HepG2 (cell line): ENCODE data around the gene ATG9A. TPM values are rescaled to one million over a fixed set of nuclear protein-coding genes. Genes with fewer than 3 reads are reported as not detected.
A peak's percentile ranks its signal among the peaks of the same experiment; 100 is the strongest.

Source experiments
- CAMTA2 ChIP-seq: sonication (generic); formaldehyde crosslinking; IDR thresholded peaks from 2 replicates; pipeline ENCODE4 v1.4.0; 2020; ENCODE audit warnings: mild to moderate bottlenecking, missing genetic modification reagents, borderline replicate concordance
- CENPT ChIP-seq: sonication (generic); formaldehyde crosslinking; IDR thresholded peaks from 2 replicates; pipeline ENCODE4 v1.8.0; 2022; ENCODE audit warnings: low read depth, mild to moderate bottlenecking, moderate library complexity, missing genetic modification reagents
- HCFC1 ChIP-seq: fragments of 150-350 bp; IDR thresholded peaks from 2 replicates; pipeline ENCODE4 v1.6.1; 2014; ENCODE audit warnings: low read depth, low read length
- IRF9 ChIP-seq: sonication (generic); formaldehyde crosslinking; IDR thresholded peaks from 2 replicates; pipeline ENCODE4 v1.8.0; 2022; ENCODE audit warnings: missing genetic modification reagents, mild to moderate bottlenecking, borderline replicate concordance
- LBX2 ChIP-seq: sonication (generic); formaldehyde crosslinking; IDR thresholded peaks from 2 replicates; pipeline ENCODE4 v1.5.0; 2020; ENCODE audit warnings: missing genetic modification reagents, mild to moderate bottlenecking, borderline replicate concordance
- MIXL1 ChIP-seq: IDR thresholded peaks from 2 replicates; pipeline ENCODE4 v1.6.1; 2016
- NCOA2 ChIP-seq: sonication (generic); formaldehyde crosslinking; IDR thresholded peaks from 2 replicates; pipeline ENCODE4 v1.8.0; 2022; ENCODE audit warnings: inconsistent platforms
- ONECUT2 ChIP-seq: sonication (generic); formaldehyde crosslinking; IDR thresholded peaks from 2 replicates; pipeline ENCODE4 v1.4.0; 2020; ENCODE audit warnings: missing genetic modification reagents
- POLR2G ChIP-seq: fragments of 200-400 bp; formaldehyde crosslinking; IDR thresholded peaks from 2 replicates; pipeline ENCODE4 v1.6.1; 2018; ENCODE audit warnings: mild to moderate bottlenecking, low read depth, low read length, moderate library complexity
- REST ChIP-seq, 2 experiments: IDR thresholded peaks; 2 replicates each; pipeline ENCODE4 v1.6.1; 2011 to 2012; ENCODE audit warnings: low read length in 2 of 2, borderline replicate concordance in 1 of 2, low read depth in 1 of 2, mild to moderate bottlenecking in 1 of 2, moderate library complexity in 1 of 2
- SMARCC2 ChIP-seq: fragments of 450-650 bp; IDR thresholded peaks from 2 replicates; pipeline ENCODE4 v1.6.1; 2017; ENCODE audit warnings: antibody characterized with exemption, mild to moderate bottlenecking
- SSRP1 ChIP-seq: IDR thresholded peaks from 2 replicates; pipeline ENCODE4 v1.6.1; 2016; ENCODE audit warnings: control low read depth
- TBL1XR1 ChIP-seq: fragments of 150-350 bp; IDR thresholded peaks from 2 replicates; pipeline ENCODE4 v1.6.1; 2014; ENCODE audit warnings: borderline replicate concordance, low read length; ENCODE audit not compliant: partially characterized antibody
- XBP1 ChIP-seq: sonication (generic); formaldehyde crosslinking; IDR thresholded peaks from 2 replicates; pipeline ENCODE4 v1.5.0; 2020; ENCODE audit warnings: missing genetic modification reagents
- ZNF572 ChIP-seq: sonication (generic); formaldehyde crosslinking; IDR thresholded peaks from 2 replicates; pipeline ENCODE4 v1.5.1; 2020; ENCODE audit warnings: mild to moderate bottlenecking, missing genetic modification reagents
- polyA plus RNA-seq, 8 experiments: library from polyadenylated mRNA; depleted of rRNA in 3 of 8; stranded (reverse) in 7 of 8; unstranded in 1 of 8; fragments of >200 nt; fragmentation: Illumina TruSeq in 4 of 8; extraction: Trizol in 4 of 8; gene quantifications; 2 replicates each; pipeline versions ENCODE4 v1.2.1 to v1.2.3, GENCODE V29; 2011 to 2016; ENCODE audit warnings: low read depth in 4 of 8, missing spikeins in 1 of 8, mixed read lengths in 1 of 8; ENCODE audit not compliant: insufficient read depth in 1 of 8
- total RNA-seq, 5 experiments: library from RNA; depleted of rRNA; stranded (reverse); fragments of >200 nt; fragmentation: Illumina TruSeq; extraction: Trizol; gene quantifications; 2 replicates each; pipeline ENCODE4 v1.2.3, GENCODE V29; 2016; ENCODE audit warnings: low read depth in 1 of 5
- TF ChIP-seq, protein P1 (sequence below): sonication (generic); formaldehyde crosslinking; IDR thresholded peaks from 2 replicates; pipeline ENCODE4 v1.4.0; 2020; ENCODE audit warnings: missing genetic modification reagents

Gene ATG9A
- total and polyA plus RNA-seq, 2 of the 13 experiments (the other 11 are each of a cell fraction or from before 2014, with no cell fraction given) = 35.0 to 131 TPM

- TF ChIP-seq, protein P1, sequence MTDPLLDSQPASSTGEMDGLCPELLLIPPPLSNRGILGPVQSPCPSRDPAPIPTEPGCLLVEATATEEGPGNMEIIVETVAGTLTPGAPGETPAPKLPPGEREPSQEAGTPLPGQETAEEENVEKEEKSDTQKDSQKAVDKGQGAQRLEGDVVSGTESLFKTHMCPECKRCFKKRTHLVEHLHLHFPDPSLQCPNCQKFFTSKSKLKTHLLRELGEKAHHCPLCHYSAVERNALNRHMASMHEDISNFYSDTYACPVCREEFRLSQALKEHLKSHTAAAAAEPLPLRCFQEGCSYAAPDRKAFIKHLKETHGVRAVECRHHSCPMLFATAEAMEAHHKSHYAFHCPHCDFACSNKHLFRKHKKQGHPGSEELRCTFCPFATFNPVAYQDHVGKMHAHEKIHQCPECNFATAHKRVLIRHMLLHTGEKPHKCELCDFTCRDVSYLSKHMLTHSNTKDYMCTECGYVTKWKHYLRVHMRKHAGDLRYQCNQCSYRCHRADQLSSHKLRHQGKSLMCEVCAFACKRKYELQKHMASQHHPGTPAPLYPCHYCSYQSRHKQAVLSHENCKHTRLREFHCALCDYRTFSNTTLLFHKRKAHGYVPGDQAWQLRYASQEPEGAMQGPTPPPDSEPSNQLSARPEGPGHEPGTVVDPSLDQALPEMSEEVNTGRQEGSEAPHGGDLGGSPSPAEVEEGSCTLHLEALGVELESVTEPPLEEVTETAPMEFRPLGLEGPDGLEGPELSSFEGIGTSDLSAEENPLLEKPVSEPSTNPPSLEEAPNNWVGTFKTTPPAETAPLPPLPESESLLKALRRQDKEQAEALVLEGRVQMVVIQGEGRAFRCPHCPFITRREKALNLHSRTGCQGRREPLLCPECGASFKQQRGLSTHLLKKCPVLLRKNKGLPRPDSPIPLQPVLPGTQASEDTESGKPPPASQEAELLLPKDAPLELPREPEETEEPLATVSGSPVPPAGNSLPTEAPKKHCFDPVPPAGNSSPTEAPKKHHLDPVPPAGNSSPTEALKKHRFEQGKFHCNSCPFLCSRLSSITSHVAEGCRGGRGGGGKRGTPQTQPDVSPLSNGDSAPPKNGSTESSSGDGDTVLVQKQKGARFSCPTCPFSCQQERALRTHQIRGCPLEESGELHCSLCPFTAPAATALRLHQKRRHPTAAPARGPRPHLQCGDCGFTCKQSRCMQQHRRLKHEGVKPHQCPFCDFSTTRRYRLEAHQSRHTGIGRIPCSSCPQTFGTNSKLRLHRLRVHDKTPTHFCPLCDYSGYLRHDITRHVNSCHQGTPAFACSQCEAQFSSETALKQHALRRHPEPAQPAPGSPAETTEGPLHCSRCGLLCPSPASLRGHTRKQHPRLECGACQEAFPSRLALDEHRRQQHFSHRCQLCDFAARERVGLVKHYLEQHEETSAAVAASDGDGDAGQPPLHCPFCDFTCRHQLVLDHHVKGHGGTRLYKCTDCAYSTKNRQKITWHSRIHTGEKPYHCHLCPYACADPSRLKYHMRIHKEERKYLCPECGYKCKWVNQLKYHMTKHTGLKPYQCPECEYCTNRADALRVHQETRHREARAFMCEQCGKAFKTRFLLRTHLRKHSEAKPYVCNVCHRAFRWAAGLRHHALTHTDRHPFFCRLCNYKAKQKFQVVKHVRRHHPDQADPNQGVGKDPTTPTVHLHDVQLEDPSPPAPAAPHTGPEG (CRISPR knock-in tag) = peak; percentile 87
- TF ChIP-seq ZNF572 (no peak), CENPT (peak; percentile 17; the same call in 1 of the 2 replicates), HCFC1 (0 out of 2 replicates have a peak, but pooled peaks have one; percentile 46), REST (IDR thresholded peaks at IDR 0.05; ENCODE audit: borderline replicate concordance in 1 of 2, low read depth in 1 of 2, low read length in 2 of 2) (peak in 1 of 2 experiments; percentile 53; a peak in 1 of 4 replicates), TBL1XR1 (peak; percentile 74), SSRP1 (CRISPR knock-in tag) (peak; percentile 87; the same call in 1 of the 2 replicates), XBP1 (CRISPR knock-in tag) (no peak), SMARCC2 (no peak), CAMTA2 (peak; percentile 56), MIXL1 (CRISPR knock-in tag) (no peak), ONECUT2 (CRISPR knock-in tag) (no peak), NCOA2 (CRISPR knock-in tag) (peak; percentile 51; the same call in 1 of the 2 replicates), IRF9 (CRISPR knock-in tag) (peak; percentile 79; the same call in 1 of the 2 replicates), POLR2G (peak; percentile 97), LBX2 (peak; percentile 85)
Measured at GRCh38 chr2:219177552-219178376, 51.7 kb downstream of the ATG9A start, which contains the start of gene RETREG2 (continued).
